Central memory CD8-positive, alpha-beta T cell (primary cell): Measurements from ENCODE around the gene FBLN5.

ENCODE experiments used
- ATAC-seq: fragments of 150-1000 bp; cut with Tn5 transposase; replicated peaks from 2 replicates; pipeline ENCODE4 v1.10.0; 2022; ENCODE audit warnings: mild to moderate bottlenecking, moderate FRiP score, moderate number of reproducible peaks; ENCODE audit not compliant: poor library complexity, severe bottlenecking; ENCODE audit errors: extremely low read depth
- DNase-seq, 2 donors: peaks; one replicate each; pipeline ENCODE4 v3.0.0; 2021; ENCODE audit warnings: low spot score in 2 of 2
- H3K27ac Mint-ChIP-seq: one replicate; pipeline ENCODE4 v1.8.0; 2022; ENCODE audit warnings: low read depth, mild to moderate bottlenecking, moderate library complexity, mixed read lengths
- H3K27me3 Mint-ChIP-seq: one replicate; pipeline ENCODE4 v1.8.0; 2022; ENCODE audit warnings: mixed read lengths
- H3K36me3 Mint-ChIP-seq: one replicate; pipeline ENCODE4 v1.8.0; 2022; ENCODE audit warnings: mild to moderate bottlenecking, moderate library complexity, mixed read lengths; ENCODE audit not compliant: insufficient read depth
- H3K4me1 Mint-ChIP-seq: one replicate; pipeline ENCODE4 v1.8.0; 2022; ENCODE audit warnings: mixed read lengths
- H3K4me3 Mint-ChIP-seq: one replicate; pipeline ENCODE4 v1.8.0; 2022; ENCODE audit warnings: mild to moderate bottlenecking, moderate library complexity, mixed read lengths
- H3K9me3 Mint-ChIP-seq: one replicate; pipeline ENCODE4 v1.8.0; 2022; ENCODE audit warnings: mixed read lengths

FBLN5 gene

DNA sequence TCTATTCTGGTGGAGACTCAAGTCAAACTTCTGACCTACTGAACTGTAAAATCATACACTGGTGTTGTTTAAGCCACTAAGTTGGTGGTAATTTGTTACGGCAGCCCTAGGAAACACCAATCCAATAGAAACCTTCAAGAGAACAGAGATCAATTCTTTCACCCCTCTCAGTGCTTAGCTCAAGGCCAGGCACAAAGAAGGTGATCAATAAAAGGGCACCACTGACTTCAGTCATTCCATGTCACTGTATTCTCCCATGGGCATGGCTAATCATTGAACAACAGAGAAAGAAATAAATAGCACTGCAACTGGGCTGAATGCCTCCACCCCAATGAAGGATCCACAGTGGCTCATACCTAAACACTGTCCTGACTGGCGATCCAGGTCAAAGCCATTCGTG lies 7.3 kb downstream of the FBLN5 start:
- DNase-seq (no peak), ATAC-seq (no peak)
- no peaks in the 10 kb centered on the region for H3K9me3 Mint-ChIP-seq
- no peak overlapping the region for H3K4me3 Mint-ChIP-seq
- no peak overlapping the region for H3K27ac Mint-ChIP-seq
- H3K27me3 Mint-ChIP-seq: peaks cover 20% of the 10 kb centered on the region
- peaks cover 2% of the 10 kb centered on the region for H3K36me3 Mint-ChIP-seq
- H3K4me1 Mint-ChIP-seq: peaks cover 5% of the 10 kb centered on the region

DNA sequence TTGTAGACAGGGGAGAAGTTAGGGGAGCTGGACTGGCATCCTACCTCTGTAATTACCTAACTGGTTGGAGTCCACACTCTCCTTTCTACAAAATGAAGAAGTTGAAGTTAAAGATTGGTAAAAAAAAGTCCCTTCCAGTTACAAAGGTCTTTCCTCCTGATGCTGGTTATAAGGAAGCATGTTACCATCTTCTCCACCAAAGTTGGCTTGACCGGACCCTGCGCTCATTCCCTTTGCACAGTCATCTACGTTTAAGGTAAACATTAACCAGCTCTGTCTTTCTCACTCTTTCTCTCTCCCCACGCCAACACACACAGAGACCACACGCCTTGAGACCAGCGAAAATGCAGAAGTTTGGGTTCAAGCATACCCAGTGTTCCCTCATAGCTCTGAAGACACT lies 11.9 kb downstream of the FBLN5 start:
- Mint-ChIP-seq H3K4me3 (no peak overlapping the region), H3K9me3 (no peaks in the 10 kb centered on the region), H3K27me3 (no peaks in the 10 kb centered on the region), H3K4me1 (no peaks in the 10 kb centered on the region), H3K36me3 (no peaks in the 10 kb centered on the region), H3K27ac (no peak overlapping the region)
- ATAC-seq (no peak), DNase-seq (no peak)

- no peak for ATAC-seq
- H3K27me3 Mint-ChIP-seq: no peaks in the 10 kb centered on the region
- H3K36me3 Mint-ChIP-seq: no peaks in the 10 kb centered on the region
- DNase-seq: no peak
- H3K4me1 Mint-ChIP-seq: no peaks in the 10 kb centered on the region
- H3K4me3 Mint-ChIP-seq: no peak overlapping the region
- no peak overlapping the region for H3K27ac Mint-ChIP-seq
- no peaks in the 10 kb centered on the region for H3K9me3 Mint-ChIP-seq
Observed at GRCh38 chr14:91934554-91935285, 12.8 kb downstream of the FBLN5 start.

DNA sequence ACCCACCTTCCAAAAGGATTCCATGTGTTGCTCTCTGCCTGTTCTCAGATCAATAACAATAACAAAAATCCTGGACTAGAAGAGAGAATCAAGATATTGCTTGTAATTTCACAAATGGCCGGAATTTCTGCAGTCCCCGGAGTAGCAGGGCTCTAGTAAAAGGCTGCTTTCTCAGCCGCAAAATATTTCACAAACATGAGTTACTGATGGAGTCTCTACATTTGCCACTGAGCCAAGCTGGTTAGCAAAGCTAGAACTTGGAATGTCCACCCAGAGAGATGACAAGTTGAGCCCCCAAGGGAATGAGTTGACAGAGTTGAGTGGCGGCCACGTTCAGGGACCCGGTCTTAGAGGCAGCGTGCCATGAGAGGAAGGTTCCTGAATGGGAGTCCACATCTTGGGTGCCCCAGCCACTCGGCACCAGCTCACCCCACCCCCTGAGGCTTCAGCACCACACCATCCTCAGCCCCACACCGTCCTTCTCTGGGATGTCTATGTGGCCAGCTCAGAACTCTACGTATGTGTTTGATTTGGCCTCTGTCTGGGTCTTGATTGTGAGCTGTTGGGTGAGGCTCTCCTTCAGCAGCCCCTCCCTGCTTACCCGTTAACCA lies 15.9 kb downstream of the FBLN5 start:
- Mint-ChIP-seq H3K4me3 (no peak overlapping the region), H3K4me1 (no peaks in the 10 kb centered on the region), H3K9me3 (no peaks in the 10 kb centered on the region), H3K27ac (no peak overlapping the region), H3K36me3 (no peaks in the 10 kb centered on the region), H3K27me3 (no peaks in the 10 kb centered on the region)
- DNase-seq (no peak), ATAC-seq (no peak)

GRCh38 chr14:91929700-91930099 lies 17.8 kb downstream of the FBLN5 start:
- H3K27me3 Mint-ChIP-seq: no peaks in the 10 kb centered on the region
- no peaks in the 10 kb centered on the region for H3K36me3 Mint-ChIP-seq
- DNase-seq: no peak

DNA sequence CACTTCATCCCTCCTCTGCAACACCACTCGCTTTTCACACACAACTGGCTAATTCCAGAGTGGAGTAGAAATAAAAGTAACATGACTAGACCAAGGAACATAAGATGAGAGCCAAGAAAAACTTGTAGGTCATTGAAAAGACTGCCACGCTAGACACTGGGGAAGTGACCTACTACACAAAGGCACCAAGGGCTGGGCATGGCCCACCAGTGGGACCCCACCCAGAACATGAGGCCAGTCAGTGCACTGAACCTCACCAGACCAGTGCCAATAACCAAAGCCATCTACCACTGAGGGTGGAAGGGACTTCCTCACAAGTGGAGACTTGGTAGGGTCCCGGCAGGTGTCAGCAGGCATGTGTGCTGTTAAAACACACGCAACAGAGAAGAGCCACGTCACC lies 19.7 kb downstream of the FBLN5 start:
- Mint-ChIP-seq H3K27ac (no peak overlapping the region), H3K4me1 (no peaks in the 10 kb centered on the region), H3K36me3 (peaks cover 1% of the 10 kb centered on the region), H3K4me3 (no peak overlapping the region), H3K9me3 (no peaks in the 10 kb centered on the region), H3K27me3 (no peaks in the 10 kb centered on the region)
- no peak for ATAC-seq
- no peak for DNase-seq

More at GRCh38 chr14:91929700-91930099, 17.8 kb downstream of the FBLN5 start:
- Mint-ChIP-seq H3K9me3 (no peaks in the 10 kb centered on the region), H3K4me3 (no peak overlapping the region), H3K4me1 (no peaks in the 10 kb centered on the region), H3K27ac (no peak overlapping the region)
- ATAC-seq: no peak

DNA sequence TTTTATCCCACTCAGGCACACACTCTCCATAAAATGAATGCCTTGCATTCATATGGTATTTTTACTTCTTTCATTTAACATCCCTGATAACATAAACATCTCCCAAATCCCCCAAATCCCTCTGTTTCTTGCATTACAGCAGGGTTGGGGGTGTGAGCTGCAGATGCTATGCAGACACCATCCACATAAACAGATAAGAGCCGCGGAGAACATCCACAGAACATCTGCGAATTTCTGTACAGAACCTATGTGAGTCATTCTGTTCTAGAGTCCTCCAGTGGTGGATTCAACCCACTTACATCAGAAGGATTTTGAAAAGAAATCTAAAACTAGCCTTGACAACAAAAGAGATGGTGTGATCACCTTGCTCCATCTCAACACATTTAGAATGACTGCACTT lies 20.3 kb downstream of the FBLN5 start:
- DNase-seq: no peak
- Mint-ChIP-seq H3K9me3 (no peaks in the 10 kb centered on the region), H3K27ac (no peak overlapping the region)

GRCh38 chr14:91926131-91926890 lies 21.2 kb downstream of the FBLN5 start:
- no peak overlapping the region for H3K4me3 Mint-ChIP-seq
- no peak overlapping the region for H3K27ac Mint-ChIP-seq

More for the DNA sequence above, 20.3 kb downstream of the FBLN5 start:
- no peaks in the 10 kb centered on the region for H3K4me1 Mint-ChIP-seq
- no peak overlapping the region for H3K4me3 Mint-ChIP-seq
- ATAC-seq: no peak
- peaks cover 1% of the 10 kb centered on the region for H3K36me3 Mint-ChIP-seq
- no peaks in the 10 kb centered on the region for H3K27me3 Mint-ChIP-seq

GRCh38 chr14:91925727-91926121 lies 21.8 kb downstream of the FBLN5 start:
- Mint-ChIP-seq H3K27me3 (no peaks in the 10 kb centered on the region), H3K9me3 (no peaks in the 10 kb centered on the region), H3K4me1 (no peaks in the 10 kb centered on the region), H3K27ac (no peak overlapping the region), H3K36me3 (peaks cover 1% of the 10 kb centered on the region), H3K4me3 (no peak overlapping the region)
- ATAC-seq (no peak), DNase-seq (no peak)

More at GRCh38 chr14:91926131-91926890, 21.2 kb downstream of the FBLN5 start:
- H3K9me3 Mint-ChIP-seq: no peaks in the 10 kb centered on the region
- H3K27me3 Mint-ChIP-seq: no peaks in the 10 kb centered on the region
- peaks cover 1% of the 10 kb centered on the region for H3K36me3 Mint-ChIP-seq
- DNase-seq (no peak), ATAC-seq (no peak)
- no peaks in the 10 kb centered on the region for H3K4me1 Mint-ChIP-seq

- Mint-ChIP-seq H3K9me3 (no peaks in the 10 kb centered on the region), H3K4me1 (no peaks in the 10 kb centered on the region), H3K27ac (no peak overlapping the region), H3K4me3 (no peak overlapping the region), H3K36me3 (peaks cover 1% of the 10 kb centered on the region), H3K27me3 (no peaks in the 10 kb centered on the region)
- DNase-seq (no peak), ATAC-seq (no peak)
Observed at GRCh38 chr14:91925001-91925726, 22.3 kb downstream of the FBLN5 start.

DNA sequence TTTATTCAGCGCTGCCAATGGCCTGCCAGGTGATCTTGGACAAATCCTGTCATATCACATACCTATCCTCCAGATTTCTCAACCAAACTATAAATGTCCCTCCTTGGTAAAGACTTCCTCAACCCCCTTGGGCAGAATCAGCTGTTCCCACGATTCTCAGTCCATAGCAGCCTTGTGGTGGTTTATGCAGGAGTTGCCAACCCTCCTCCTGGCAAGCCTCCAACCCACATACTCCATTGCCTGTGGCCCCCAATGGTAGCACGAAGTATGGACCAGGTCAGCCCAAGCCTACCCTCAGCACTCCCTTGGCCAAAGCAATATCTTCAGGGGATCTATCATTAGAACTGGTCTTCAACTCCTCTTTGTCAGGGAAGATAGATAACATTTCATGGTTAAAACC lies 27.0 kb downstream of the FBLN5 start:
- H3K36me3 Mint-ChIP-seq: peaks cover 1% of the 10 kb centered on the region
- no peak for DNase-seq
- H3K4me1 Mint-ChIP-seq: no peaks in the 10 kb centered on the region
- no peak overlapping the region for H3K27ac Mint-ChIP-seq
- no peaks in the 10 kb centered on the region for H3K9me3 Mint-ChIP-seq
- ATAC-seq: no peak
- no peak overlapping the region for H3K4me3 Mint-ChIP-seq
- H3K27me3 Mint-ChIP-seq: no peaks in the 10 kb centered on the region

- Mint-ChIP-seq H3K36me3 (peaks cover 1% of the 10 kb centered on the region), H3K27me3 (no peaks in the 10 kb centered on the region)
- DNase-seq: no peak
Observed at GRCh38 chr14:91919814-91920213, 27.7 kb downstream of the FBLN5 start.

More at GRCh38 chr14:91919814-91920213, 27.7 kb downstream of the FBLN5 start:
- H3K9me3 Mint-ChIP-seq: no peaks in the 10 kb centered on the region
- no peaks in the 10 kb centered on the region for H3K4me1 Mint-ChIP-seq
- H3K27ac Mint-ChIP-seq: no peak overlapping the region
- ATAC-seq: no peak
- no peak overlapping the region for H3K4me3 Mint-ChIP-seq
